LoVo (cell line): ENCODE results near the gene LRTM2.
"Not testable (repeated sequence)": the region's sequence is repeated elsewhere in the genome, so short reads cannot be mapped to it uniquely, and the experiment has no call there.

Source experiments
- DNase-seq: peaks from one replicate; pipeline ENCODE4 v3.0.0-alpha.2; 2016; ENCODE audit warnings: low spot score

Gene LRTM2

DNA sequence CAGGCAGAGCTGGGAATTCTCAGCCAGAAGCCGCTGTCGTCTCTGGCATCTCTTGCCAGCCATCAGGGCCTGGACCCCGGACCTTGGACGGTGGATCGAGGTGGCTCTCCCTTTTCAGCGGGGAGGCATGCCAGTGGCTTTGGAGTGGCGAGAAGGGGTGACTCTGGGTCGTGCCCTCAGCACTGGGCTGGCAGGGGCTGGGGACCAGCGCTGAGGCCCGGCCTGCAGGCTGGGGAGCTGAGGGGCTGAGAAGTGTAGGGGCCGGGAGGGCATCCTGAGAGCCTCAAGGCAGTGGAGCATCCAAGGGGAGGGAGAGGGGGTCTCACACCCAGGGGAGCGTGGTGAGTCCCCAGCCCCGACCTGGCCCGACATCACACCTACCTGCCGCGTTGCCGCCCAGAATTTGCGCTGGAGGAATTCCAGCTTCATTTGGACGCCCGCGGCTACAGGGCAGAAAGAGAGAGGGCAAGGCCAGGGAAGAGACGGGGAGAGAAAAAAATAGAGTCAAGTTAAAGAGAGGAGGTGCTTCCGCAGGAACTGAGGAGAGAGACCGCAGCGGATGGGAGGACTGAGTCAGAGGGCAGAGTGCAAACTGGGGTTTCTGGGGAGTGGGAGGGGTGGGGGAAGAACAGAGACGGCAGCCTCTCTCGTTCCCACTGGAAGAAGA lies 9.0 kb upstream of the LRTM2 start:
- DNase-seq, result no peak

DNA sequence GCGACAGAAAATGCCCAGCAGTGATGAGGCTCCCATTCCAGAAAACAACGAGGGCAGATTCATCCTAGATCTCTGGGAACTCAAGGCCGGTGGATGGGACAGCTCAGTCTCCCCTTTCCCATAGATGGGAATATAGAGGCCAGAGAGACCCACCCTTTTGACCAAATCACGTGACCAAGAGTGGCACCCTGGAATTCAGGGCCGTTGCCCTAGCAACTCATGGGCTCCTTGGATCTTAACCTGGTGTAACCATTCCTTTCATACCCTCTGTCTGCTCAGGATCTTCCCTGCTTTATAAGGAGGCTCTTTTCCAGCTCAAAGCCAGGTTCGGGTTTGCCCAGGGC lies 8.4 kb upstream of the LRTM2 start:
- no peak for DNase-seq

DNA sequence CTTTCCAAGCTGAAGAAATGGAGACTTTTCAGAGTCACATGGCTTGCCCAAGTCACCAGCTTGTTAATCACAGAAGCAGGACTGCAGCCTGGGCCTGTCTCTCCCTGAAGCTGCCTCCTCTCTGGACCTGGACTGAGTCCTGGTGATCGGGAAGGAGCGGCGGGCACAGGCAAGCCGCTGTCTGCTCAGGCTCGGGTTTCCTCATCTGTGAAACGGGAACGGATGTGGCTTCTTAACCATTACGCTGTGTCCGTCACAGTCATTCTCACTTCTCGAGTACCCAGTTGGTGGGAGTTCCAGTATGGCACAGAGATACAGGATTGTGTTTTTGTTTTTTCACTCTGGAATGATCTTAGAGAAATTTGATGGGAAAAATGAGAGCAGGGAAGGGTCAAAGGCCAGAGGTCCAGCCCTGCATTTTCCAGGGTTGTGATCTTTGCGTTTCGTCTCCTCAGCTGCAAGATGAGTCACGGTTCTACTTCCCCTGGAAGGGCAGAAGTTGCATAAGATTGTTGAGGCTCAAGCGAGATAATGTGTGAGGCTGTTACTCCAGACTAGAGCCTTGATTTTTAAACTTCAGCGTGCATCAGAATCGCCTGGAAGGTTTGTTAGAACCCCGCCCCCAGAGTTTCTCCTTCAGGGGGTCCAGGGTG lies 7.6 kb upstream of the LRTM2 start:
- no peak for DNase-seq

DNA sequence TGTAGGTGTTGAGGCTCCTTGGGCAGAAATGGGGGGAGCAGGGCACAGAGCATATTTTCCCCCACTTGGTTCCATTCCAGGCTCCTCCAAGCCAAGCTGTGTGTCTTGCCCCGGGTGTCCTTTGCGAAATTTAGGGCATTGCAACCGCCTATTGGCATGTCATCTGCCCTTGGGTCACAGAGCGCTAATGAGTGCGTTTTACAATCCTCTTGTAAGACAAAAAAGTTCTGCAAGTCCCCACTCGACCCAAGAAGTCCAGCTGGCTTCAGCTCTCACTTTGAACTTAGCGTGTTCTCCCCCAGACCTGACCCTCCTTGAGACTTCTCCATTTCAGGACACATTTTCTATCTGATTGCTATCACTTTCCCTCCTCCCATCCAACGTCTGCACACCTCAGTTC lies 6.1 kb upstream of the LRTM2 start:
- no peak for DNase-seq

DNA sequence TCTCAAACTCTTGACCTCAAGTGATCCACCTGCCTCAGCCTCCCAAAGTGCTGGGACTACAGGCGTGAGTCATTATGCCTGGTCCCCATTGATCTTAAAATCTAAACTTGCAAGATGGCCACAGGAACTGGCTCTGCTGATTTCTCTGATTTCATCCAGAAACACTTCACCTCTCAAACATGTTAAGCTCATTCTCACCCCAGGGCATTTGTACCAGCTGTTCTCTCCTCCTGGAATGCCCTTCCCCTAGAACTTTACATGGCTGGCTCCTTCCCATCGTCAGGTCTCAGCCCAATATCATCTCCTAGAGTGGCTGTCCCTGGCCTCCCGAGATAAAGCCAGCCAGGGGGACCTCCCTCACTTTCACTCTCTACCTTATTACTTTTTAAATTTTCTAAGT lies 5.3 kb upstream of the LRTM2 start:
- DNase-seq, result no peak

DNA sequence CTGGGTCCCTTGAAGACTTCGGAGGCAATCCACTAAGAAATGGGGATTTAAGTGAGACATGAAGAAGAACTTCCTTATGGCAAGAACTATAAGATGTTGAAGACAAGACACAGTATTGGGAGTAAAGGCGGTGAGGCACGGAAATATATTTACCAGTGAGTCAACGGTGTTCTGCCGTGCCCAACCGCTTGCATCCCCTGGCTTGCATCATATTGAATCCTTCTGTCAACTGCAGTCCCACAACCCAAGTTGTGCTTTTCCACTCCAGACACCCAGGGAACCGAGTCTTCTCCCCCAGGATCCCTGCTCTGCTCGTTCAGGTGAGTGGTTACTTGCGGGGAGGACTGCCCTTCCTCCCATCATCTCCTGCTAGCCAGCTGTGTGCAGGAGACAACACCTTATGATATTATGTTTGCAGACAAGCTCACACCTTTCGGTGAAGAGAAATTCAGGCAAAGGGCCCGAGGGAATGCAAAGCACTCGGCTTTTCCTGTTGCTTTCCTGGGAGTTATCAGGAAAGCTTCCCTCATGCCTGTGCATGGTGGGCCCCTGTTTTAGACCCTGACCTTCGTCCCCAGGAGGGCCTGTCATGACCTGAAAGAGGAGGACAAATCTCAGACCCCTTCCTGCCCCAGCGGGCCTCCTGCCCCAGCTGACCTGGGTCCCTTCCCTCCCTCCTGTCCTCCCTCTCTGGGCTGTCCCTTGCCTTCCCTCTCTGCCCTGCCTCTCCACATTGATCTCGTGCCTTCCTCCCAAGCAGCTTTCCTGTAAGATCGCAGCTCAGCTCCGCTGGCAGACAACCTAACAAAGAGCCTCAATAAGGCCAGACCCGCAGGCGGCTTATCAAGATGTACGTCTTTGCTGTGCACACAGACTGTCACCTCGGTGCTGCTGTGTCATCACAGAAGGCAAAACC lies 4.3 kb upstream of the LRTM2 start:
- DNase-seq, result no peak

DNA sequence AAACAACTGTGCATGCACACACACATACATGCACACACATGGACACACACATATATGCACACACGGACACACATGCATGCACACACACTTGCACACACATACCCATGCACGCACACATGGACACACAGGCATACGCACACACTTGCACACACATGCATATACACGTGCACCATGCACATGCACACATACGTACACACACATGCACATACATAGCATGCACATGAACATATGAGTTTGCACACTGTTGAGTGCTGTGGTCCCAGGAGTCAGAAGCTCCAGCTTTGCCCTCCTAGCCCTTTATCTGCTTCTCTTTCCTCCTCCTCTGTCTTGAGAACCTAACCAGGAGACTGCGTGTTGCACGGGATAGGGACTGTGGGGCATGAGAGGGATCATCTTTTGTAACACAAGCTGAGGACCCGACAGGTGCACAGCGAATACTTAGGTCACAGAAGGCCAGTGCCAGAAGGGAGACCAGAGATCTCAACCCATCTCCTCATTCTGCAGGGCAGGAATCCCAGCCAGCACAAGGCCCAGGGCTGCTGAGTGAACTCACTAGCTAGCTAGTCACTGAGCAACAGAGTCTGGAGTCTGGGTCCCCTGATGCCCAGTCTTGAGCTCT lies 3.5 kb upstream of the LRTM2 start:
- no peak for DNase-seq

DNA sequence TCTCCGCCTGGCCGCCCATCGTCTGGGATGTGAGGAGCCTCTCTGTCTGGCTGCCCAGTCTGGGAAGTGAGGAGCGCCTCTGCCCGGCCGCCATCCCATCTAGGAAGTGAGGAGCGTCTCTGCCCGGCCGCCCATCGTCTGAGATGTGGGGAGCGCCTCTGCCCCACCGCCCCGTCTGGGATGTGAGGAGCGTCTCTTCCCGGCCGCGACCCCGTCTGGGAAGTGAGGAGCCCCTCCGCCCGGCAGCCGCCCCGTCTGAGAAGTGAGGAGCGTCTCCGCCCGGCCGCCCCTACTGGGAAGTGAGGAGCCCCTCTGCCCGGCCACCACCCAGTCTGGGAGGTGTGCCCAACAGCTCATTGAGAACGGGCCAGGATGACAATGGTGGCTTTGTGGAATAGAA lies 2.4 kb upstream of the LRTM2 start:
- DNase-seq, result not testable (repeated sequence)

DNA sequence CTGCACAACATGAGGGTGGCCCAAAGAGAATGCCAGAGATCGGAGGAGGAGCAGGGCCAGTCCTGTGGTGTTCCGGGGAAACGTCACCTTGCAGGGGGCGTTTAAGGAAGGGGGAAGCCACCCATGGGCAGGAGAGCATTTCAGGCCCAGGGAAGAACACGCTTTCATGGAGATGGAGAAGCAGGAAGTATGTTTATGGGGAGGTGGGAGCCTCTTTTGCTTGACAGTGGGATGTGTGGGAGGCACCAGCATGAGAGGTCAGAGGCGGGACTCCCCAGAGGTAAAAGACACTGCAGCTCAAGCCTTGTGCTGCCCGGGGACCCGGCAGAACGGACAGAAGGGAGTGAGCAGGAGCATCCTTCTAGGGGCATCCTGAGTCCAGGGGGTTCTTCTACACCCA lies 1.3 kb upstream of the LRTM2 start:
- DNase-seq, result no peak

DNA sequence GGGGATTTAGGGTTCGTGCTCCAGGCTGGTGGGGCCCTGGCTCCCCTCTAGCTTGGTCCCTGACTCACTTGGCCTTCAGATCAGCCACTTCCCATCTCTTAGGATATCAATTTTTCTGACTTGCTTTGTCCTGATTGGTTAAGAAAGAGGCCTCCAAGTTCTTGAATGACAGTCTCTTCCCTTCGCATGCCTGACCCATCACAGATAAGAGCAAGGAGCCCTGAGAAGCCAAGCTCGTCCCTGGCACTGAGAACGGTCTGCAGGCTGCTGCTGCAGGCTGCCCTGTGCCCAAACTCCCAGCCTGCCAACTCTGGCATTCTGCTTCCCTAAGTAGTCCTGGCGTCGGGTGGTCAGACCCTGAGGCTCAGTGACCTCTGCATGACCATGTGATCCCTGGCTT lies 794 bp upstream of the LRTM2 start:
- DNase-seq, result no peak

DNA sequence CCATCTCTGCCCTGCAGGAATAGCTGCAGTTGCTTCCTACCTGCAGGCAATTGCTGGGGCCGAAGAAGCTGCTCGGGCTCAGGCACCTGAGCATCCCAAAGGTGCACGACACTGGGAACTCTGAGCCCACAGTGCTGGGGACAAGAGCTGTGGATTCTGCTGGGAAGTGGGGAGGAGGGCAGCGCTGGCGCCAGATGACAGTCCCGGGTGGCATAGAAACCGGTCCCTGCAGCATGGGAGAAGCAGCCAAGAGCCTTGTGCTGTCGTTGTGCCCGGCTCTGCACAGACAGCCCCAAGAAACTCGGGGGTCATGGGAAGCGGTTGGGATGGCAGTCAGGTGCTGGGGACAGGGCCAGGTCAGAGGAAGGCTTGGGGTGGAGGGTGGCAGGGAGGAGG lies 529 bp downstream of the LRTM2 start:
- no peak for DNase-seq

DNA sequence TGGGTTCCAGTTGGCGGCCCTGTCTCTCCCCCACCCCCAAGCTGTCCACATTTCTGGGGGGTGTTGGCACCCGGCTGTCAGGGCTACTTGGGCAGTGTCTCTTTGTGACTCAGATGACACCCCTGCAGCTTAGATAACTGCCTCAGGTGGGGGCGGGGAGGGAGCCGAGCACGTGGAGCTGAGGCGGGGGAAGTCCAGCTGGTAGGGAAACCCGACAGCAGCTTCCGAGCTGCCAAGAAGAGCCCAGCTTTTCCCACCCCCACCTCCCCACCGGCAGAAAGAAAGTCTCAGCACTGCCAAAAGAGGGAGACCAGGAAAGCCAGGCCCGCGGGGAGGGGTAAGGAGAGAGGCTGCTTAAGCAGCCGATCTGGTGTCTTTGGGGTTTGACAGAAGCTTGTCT lies 1.4 kb downstream of the LRTM2 start:
- no peak for DNase-seq

DNA sequence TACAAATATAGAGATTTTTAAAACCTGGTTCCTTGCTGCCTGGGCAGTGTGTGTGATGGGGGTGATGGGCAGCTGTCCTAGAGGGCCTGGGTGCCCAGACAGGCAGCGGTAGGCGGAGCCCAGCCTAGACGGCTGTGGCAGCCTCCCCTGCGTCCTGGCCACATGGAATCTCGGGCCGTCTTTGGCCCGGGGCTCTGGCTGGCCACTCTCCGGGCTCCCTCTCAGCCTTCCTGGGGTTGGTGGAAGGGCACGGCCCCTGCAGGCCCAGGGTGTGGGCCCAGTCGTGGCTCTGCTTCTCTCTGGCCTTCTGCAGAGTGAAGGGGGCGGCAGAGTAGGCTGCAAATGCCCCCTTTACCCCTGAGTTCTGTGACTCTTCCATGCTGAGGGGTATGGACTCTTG lies 2.3 kb downstream of the LRTM2 start:
- no peak for DNase-seq

DNA sequence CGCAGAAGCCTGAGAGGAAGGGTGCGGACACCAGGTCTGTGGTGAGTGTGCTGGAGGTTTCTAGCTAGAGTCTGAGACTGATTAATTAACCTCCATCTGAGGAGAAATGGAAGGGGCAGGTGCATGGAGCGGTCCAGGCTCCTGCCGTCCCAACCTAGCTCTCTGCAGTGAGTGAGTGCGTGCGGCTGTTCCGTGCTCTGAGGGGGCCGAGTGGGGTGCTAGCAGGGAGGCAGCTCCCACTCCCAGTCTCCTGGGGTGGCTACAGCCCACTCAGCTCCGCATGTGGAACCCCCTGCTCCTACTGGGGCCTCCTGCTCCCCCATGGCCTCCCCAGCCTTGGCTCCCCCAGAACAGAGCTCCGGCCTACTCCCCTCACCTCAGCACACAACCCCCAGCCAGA lies 2.9 kb downstream of the LRTM2 start:
- no peak for DNase-seq

DNA sequence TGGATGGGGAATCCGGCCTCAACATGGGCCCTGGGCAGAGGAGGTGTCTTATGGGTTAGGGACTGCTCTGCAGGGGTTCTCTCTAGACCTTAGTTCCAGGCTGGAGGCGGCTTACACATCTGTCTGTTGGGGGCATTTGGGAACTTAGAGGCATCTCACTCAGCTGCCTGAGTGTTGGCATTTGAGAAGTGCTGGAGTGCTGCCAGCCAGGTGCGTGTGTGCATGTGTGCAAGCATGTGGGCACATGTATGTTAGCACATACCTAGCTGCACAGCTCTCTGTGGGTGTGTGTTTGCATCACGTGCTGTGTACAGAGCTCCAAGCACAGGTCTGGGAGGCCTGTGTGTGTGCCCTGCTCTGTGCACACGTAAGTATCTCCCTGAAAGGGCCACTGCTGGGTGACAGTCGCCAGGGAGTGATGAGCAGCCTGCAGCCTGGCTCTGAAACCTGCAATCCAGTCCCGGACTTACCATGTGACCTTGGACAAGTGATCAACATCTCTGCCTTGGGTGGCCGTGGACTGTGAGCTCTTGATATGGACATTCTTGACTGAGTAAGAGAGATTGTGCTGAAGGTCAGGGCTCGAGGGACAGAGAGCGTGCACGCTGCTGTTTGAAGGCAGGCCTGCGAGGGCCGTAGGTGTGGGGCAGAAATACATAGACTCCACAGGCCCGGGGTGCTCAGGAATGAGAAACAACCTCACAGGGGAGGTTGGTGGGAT lies 5.2 kb downstream of the LRTM2 start:
- no peak for DNase-seq

DNA sequence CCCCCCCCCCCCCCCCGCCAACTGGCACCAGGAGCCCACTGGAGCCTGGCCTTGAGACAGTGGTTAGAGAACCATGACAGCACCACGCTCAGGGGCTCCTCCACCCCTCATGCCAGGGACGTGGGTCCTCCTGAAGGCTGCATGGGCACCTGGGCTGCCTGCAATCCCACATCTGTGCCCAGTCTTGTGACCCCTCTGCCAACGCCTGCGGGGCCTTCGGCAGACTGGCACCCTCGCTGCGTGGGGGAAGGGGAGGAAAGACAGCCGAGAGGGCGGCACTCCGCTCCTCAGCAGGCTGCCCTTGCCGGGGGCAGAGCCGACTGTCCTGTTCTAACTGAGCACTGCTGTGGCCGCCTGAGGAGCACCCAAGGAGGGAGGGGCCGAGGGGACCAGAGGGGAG lies 6.0 kb downstream of the LRTM2 start:
- DNase-seq, result no peak

DNA sequence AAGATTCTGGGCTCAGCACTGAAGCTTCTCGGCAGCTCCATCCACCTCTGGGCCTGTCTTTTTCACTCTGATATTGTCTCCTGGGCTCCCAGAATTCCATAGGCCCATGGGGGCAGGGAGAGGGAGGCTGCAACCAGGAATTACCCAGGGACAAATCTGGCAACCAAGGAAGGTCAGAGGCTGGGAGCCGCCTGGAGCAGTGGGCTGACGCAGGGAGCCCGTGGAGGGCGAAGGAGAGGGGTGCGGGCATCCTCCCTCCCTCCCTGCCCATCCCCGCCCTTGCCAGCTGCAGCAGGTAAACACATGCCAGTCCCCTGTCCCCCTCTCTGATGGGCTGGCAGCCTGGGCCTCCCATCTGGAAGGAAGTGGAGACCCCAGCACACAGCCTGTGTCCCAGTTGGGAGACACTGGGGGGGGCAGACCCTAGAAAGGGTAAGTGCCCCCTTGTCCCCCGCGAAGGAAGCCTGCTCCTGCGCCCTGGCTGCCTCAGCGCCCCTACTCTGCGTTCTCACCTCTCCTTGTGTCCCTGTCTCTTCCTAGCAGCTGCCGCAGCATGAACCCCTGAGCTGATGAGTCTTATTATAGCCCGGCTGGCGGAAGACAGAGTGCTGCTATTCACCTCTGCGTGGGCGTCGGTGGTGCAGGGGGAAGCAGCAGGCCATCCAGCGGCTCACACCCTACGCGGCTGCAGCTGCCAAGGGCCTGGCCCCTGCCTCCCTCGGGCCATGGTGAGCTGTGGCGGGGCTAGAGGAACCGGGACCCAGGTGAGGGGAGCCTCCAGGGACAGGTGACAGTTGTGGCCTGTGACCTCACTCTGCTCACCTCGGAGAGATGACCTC lies 6.7 kb downstream of the LRTM2 start:
- no peak for DNase-seq

DNA sequence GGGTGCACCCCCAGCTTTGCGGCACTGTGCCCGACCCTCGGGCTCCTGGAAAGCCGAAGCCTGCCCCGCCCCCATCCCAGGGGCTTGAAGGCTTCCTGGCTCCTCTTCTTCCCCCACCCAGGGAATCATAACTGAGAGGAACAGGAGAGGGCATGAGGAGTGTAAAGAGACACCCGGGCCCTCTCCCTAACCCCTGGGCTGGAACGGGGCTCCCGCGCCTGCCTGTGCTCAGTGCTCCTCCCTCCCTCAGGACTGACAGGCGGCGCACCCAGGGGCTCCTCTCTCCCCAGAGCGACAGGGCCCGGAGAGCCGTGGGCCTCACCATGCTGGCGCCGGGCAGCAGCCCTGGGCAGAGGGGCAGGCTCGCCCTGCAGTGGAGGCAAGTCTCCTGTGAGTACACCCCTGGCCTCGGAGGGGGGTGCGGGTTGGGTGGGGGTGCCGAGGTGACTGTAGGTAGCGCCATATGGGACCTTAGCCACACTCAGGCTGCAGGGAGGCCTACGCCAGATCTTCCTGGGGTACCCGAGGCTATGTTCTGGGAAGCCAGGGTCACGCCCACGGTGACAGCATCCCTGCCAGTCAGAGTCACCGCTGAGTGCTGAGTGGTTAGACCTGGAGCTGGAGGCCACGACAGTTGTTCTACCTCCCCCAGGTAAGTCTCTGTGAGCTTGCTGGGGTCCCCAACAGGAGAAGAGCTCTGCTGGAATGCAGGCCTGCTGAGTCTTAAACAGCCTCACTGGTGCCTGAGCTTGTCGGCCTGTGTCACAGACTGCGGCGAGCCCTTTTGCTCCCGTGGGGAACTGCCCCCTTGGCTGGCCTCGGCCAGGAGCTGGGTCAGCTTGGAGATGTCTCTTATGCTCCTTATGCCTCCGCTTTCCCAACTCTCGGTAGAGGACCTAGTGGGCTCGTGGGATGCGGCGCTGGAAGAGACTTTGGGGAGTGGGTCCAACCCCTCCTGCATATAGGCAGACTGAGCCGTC lies 7.8 kb downstream of the LRTM2 start:
- no peak for DNase-seq

DNA sequence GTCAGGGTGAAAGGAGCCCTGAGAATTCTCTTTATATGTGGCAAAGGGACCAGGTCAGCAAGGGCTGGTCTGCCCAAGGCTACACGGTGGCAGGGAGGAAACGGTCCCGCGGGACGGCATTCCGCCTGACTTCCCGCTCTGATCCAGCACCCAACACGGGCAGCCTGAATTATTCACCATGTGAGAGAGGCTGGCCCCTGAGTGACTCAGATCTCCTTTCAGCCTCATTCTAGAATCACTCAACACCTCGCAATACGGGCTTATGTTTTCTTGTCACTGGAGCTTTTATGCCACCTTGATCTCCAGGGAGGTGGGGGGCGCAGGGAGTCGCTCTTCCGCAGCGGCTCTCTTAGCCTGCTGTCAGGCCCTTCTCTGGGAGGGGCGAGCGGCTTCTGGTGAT lies 8.5 kb downstream of the LRTM2 start:
- DNase-seq, result no peak

DNA sequence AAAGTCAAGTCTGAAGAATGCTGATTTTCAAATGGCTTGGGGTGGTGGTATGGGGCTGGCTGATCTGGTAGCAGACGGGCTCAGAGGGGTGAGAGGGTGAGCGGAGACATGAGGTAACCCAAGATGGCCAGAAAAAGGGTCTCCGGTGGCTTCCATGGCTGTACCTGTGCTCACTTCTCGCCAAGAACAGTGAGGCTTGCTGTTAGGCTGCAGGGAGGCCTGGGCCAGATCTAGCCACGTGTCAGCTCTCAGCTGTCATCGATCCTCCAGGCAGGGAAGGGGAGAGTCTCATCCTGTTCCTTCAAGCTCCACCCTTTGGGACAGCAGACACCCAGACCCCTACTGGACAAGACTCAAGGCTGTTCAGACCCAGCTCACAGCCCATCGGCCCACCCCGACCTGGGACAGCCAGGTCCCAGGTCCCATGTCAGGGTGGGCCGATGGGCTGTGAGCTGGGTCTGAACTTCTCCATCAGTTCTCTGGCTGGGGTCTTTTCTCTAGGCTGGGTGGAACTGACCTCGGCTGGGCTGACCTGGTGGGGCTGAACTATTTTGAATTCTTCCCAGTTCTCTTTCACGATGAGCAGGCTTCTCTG lies 9.0 kb downstream of the LRTM2 start:
- DNase-seq, result no peak
